ENCODE data around the gene PLLP. TPM values are rescaled to one million over a fixed set of nuclear protein-coding genes. Genes with fewer than 3 reads are reported as not detected.
"Not testable (repeated sequence)": the region's sequence is repeated elsewhere in the genome, so short reads cannot be mapped to it uniquely, and the experiment has no call there.

PLLP gene
- total and polyA plus RNA-seq, 2 experiments from 2014 or later: 1.3 to 6.1 TPM

DNA sequence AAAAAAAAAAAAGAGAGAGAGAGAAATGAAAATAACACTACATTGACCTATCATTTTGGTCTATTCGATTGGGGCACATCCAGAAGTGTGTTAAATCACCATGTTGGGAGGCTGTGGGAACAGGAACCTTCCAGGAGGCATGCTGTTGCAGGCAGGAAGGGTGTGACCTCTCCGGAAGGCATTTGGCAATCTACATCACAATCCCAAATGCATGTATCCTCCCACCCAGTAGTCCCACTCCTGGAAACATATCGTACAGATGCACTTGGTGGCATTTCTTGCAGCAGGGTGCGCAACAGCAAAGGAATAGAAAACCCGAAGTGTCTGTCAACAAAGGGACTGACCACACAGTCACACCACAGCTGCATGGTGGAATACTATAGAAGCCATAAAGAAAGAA lies 7.9 kb downstream of the PLLP start (continued):
- TF ChIP-seq POLR2AphosphoS5 (IDR thresholded peaks at IDR 0.05; ENCODE audit: low read depth) (no peak), CTCF (conservative IDR thresholded peaks at IDR 0.05; ENCODE audit: low read depth in 2 of 2) (no peak)

DNA sequence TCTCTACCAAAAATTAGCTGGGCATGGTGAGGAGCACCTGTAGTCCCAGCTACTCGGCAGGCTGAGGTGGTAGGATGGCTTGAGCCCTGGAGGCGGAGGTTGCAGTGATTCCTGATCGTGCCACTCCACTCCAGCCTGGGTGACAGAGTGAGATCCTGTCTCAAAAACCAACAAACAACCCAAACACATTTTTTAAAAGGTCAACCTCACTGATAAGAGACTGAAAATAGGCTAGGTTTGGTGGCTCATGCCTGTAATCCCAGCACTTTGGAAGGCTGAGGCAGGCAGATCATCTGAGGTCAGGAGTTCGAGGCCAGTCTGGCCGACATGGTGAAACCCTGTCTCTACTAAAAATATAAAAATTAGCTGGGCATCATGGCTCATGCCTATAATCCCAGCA lies 8.5 kb downstream of the PLLP start:
- H4K20me1 ChIP-seq (replicated peaks; ENCODE audit: insufficient read depth); H3K79me2 ChIP-seq (replicated peaks; ENCODE audit: insufficient read depth); H2AFZ ChIP-seq; H3K4me3 ChIP-seq; H3K9me3 Mint-ChIP-seq; H3K27ac ChIP-seq (ENCODE audit: low read depth); H3K36me3 ChIP-seq (ENCODE audit: insufficient read depth); H3K4me3 Mint-ChIP-seq; H3K4me1 Mint-ChIP-seq; H3K9me2 ChIP-seq (ENCODE audit: insufficient read depth); H3F3A ChIP-seq (replicated peaks; ENCODE audit: low read depth); H3K4me2 ChIP-seq; ATAC-seq; H3K36me3 Mint-ChIP-seq (ENCODE audit: low read depth); H3K27me3 ChIP-seq (ENCODE audit: insufficient read depth); H3K27me3 Mint-ChIP-seq (ENCODE audit: insufficient read depth, low read depth, poor library complexity); DNase-seq (ENCODE audit: low spot score); H3K4me1 ChIP-seq (ENCODE audit: insufficient read depth); H3K27ac Mint-ChIP-seq: not testable (repeated sequence)

GRCh38 chr16:57273826-57274225 lies 10.6 kb downstream of the PLLP start:
- no peak overlapping the region for H3K4me3 ChIP-seq
- H3K36me3 Mint-ChIP-seq (ENCODE audit: low read depth): no peaks in the 10 kb centered on the region
- DNase-seq (ENCODE audit: low spot score) (no peak), ATAC-seq (no peak)
- no peaks in the 10 kb centered on the region for H3K9me3 Mint-ChIP-seq
- H3K27me3 Mint-ChIP-seq (ENCODE audit: insufficient read depth, low read depth, poor library complexity): peaks cover 1% of the 10 kb centered on the region
- no peak overlapping the region for H3K27ac ChIP-seq (ENCODE audit: low read depth)
- no peak overlapping the region for H3K4me2 ChIP-seq
- no peaks in the 10 kb centered on the region for H3F3A ChIP-seq (replicated peaks; ENCODE audit: low read depth)
- H3K4me3 Mint-ChIP-seq: no peak overlapping the region
- H3K36me3 ChIP-seq (ENCODE audit: insufficient read depth): no peaks in the 10 kb centered on the region
- H3K79me2 ChIP-seq (replicated peaks; ENCODE audit: insufficient read depth): no peaks in the 10 kb centered on the region
- no peaks in the 10 kb centered on the region for H3K4me1 ChIP-seq (ENCODE audit: insufficient read depth)
- no peaks in the 10 kb centered on the region for H3K27me3 ChIP-seq (ENCODE audit: insufficient read depth)
- no peak for TF ChIP-seq POLR2AphosphoS5 (IDR thresholded peaks at IDR 0.05; ENCODE audit: low read depth)
- TF ChIP-seq REST (IDR thresholded peaks at IDR 0.05; ENCODE audit: unreplicated experiment): no peak
- no peak for TF ChIP-seq JUNB (IDR thresholded peaks at IDR 0.05; ENCODE audit: unreplicated experiment)
- TF ChIP-seq STAT1 (IDR thresholded peaks at IDR 0.05; ENCODE audit: unreplicated experiment): no peak
- TF ChIP-seq NANOG (IDR thresholded peaks at IDR 0.05; ENCODE audit: borderline replicate concordance): no peak
- no peak for TF ChIP-seq EZH2 (IDR thresholded peaks at IDR 0.05; ENCODE audit: low read depth, unreplicated experiment)
- TF ChIP-seq CTCF (conservative IDR thresholded peaks at IDR 0.05; ENCODE audit: low read depth in 2 of 2): no peak
- TF ChIP-seq, protein P1, sequence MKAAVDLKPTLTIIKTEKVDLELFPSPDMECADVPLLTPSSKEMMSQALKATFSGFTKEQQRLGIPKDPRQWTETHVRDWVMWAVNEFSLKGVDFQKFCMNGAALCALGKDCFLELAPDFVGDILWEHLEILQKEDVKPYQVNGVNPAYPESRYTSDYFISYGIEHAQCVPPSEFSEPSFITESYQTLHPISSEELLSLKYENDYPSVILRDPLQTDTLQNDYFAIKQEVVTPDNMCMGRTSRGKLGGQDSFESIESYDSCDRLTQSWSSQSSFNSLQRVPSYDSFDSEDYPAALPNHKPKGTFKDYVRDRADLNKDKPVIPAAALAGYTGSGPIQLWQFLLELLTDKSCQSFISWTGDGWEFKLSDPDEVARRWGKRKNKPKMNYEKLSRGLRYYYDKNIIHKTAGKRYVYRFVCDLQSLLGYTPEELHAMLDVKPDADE (IDR thresholded peaks at IDR 0.05): no peak
- no peak for TF ChIP-seq ZNF114 (CRISPR knock-in tag; IDR thresholded peaks at IDR 0.05)
- H4K20me1 ChIP-seq (replicated peaks; ENCODE audit: insufficient read depth): no peaks in the 10 kb centered on the region
- no peaks in the 10 kb centered on the region for H3K9me2 ChIP-seq (ENCODE audit: insufficient read depth)
- no peak overlapping the region for H2AFZ ChIP-seq
- no peak overlapping the region for H3K27ac Mint-ChIP-seq
- H3K4me1 Mint-ChIP-seq: peaks cover 12% of the 10 kb centered on the region

Measured in GM23338 (cell line).